ENCODE measurements around the gene MYRIP.

The MYRIP gene

DNA sequence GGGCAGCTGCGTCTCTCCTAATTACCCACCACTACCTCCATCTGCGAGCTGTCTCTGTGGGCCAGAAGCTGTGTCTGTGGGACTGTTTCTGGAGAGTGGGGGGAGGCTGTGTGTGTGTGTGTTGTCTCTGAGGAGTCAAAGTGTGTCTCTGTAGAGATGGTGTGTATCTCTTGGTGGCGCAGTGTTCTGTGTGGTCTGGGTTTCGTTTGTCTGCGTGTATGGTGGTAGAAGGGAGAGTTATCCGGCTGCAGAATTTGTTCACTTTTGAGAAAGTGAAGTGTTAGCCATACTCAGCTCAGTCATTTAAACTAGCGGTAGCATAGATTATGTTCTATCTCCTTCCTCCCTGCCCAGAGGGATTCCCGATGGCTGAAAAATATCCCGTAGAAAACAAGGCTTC lies 2.2 kb downstream of the MYRIP start:
- TF ChIP-seq TAF1 (IDR thresholded peaks at IDR 0.05; ENCODE audit: borderline replicate concordance, insufficient read depth, low read length) (no peak), SIN3A (IDR thresholded peaks at IDR 0.05; ENCODE audit: borderline replicate concordance, insufficient read depth, low read length) (no peak), POLR2AphosphoS5 (IDR thresholded peaks at IDR 0.05; ENCODE audit: low read depth, low read length) (no peak), FOXP2 (optimal IDR thresholded peaks at IDR 0.05; ENCODE audit: borderline replicate concordance, extremely low read depth, extremely low read length, insufficient read depth) (no peak)
- TF ChIP-seq, protein P1, sequence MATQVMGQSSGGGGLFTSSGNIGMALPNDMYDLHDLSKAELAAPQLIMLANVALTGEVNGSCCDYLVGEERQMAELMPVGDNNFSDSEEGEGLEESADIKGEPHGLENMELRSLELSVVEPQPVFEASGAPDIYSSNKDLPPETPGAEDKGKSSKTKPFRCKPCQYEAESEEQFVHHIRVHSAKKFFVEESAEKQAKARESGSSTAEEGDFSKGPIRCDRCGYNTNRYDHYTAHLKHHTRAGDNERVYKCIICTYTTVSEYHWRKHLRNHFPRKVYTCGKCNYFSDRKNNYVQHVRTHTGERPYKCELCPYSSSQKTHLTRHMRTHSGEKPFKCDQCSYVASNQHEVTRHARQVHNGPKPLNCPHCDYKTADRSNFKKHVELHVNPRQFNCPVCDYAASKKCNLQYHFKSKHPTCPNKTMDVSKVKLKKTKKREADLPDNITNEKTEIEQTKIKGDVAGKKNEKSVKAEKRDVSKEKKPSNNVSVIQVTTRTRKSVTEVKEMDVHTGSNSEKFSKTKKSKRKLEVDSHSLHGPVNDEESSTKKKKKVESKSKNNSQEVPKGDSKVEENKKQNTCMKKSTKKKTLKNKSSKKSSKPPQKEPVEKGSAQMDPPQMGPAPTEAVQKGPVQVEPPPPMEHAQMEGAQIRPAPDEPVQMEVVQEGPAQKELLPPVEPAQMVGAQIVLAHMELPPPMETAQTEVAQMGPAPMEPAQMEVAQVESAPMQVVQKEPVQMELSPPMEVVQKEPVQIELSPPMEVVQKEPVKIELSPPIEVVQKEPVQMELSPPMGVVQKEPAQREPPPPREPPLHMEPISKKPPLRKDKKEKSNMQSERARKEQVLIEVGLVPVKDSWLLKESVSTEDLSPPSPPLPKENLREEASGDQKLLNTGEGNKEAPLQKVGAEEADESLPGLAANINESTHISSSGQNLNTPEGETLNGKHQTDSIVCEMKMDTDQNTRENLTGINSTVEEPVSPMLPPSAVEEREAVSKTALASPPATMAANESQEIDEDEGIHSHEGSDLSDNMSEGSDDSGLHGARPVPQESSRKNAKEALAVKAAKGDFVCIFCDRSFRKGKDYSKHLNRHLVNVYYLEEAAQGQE (IDR thresholded peaks at IDR 0.05; ENCODE audit: insufficient read depth in 1 of 2, low read depth in 2 of 2, low read length in 2 of 2), result no peak

DNA sequence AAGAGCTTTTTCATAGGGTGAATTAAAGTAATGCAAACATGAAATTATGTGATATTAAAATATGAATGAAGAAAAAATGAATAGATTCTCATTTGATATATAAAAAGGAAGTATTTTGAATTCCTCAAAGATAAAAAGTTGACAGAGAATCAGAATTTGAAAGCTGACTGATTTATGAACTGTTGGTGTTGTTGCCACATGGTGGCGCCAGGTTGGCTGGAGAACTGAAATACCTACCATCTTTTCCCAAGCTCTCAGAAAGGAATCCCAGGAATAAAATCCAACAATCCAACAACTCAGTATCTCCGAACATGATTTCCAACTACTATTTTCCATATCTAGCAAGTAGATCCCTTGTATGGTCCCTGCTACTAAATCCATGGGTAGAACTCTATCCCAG lies 3.1 kb downstream of the MYRIP start:
- TF ChIP-seq SIN3A (IDR thresholded peaks at IDR 0.05; ENCODE audit: borderline replicate concordance, insufficient read depth, low read length) (no peak), TAF1 (IDR thresholded peaks at IDR 0.05; ENCODE audit: borderline replicate concordance, insufficient read depth, low read length) (no peak), FOXP2 (optimal IDR thresholded peaks at IDR 0.05; ENCODE audit: borderline replicate concordance, extremely low read depth, extremely low read length, insufficient read depth) (no peak), POLR2AphosphoS5 (IDR thresholded peaks at IDR 0.05; ENCODE audit: low read depth, low read length) (no peak)
- TF ChIP-seq, protein P1 (IDR thresholded peaks at IDR 0.05; ENCODE audit: insufficient read depth in 1 of 2, low read depth in 2 of 2, low read length in 2 of 2), result no peak

DNA sequence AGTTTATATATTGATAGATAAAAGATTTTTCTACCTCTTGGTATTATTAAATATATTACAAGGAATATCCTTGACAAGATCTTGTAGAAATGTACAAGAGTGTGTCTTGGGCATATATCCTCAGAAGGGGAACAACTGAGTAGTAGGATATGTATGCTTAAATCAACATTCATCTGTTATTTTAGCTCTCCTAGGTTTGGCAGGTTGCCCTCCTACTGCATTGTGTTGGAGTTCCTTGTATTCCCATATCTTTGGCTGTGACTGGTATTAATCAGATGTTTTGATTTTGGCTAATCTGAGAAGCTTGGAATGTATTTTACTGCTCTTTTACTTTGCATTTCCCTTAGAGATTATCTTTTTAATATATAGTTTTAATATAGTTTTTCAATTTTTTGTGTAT lies 4.6 kb downstream of the MYRIP start:
- no peak for TF ChIP-seq FOXP2 (optimal IDR thresholded peaks at IDR 0.05; ENCODE audit: borderline replicate concordance, extremely low read depth, extremely low read length, insufficient read depth)
- TF ChIP-seq, protein P1 (IDR thresholded peaks at IDR 0.05; ENCODE audit: insufficient read depth in 1 of 2, low read depth in 2 of 2, low read length in 2 of 2), result no peak
- TF ChIP-seq POLR2AphosphoS5 (IDR thresholded peaks at IDR 0.05; ENCODE audit: low read depth, low read length), result no peak
- TF ChIP-seq TAF1 (IDR thresholded peaks at IDR 0.05; ENCODE audit: borderline replicate concordance, insufficient read depth, low read length), result no peak
- TF ChIP-seq SIN3A (IDR thresholded peaks at IDR 0.05; ENCODE audit: borderline replicate concordance, insufficient read depth, low read length), result no peak

DNA sequence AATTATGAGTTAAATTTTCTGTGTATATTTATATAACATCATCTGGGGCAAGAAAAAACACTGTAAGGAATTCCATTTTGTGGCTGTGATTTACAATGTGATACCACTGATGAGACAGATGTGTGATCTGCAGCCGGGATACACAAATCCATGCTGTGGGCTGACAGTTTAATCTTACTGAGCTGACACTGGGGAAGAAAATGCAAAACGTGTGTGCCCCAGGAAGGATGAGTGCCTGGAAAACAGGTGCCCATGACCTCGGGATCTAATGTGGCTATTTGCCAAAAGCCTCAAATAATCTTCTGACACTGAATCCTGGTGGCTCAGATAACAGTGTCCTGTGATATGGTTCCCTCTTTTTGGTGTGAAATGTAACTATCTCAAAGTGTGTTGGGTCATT lies 10.5 kb downstream of the MYRIP start:
- TF ChIP-seq SIN3A (IDR thresholded peaks at IDR 0.05; ENCODE audit: borderline replicate concordance, insufficient read depth, low read length) (no peak), TAF1 (IDR thresholded peaks at IDR 0.05; ENCODE audit: borderline replicate concordance, insufficient read depth, low read length) (no peak), POLR2AphosphoS5 (IDR thresholded peaks at IDR 0.05; ENCODE audit: low read depth, low read length) (no peak), FOXP2 (optimal IDR thresholded peaks at IDR 0.05; ENCODE audit: borderline replicate concordance, extremely low read depth, extremely low read length, insufficient read depth) (no peak)
- TF ChIP-seq, protein P1 (IDR thresholded peaks at IDR 0.05; ENCODE audit: insufficient read depth in 1 of 2, low read depth in 2 of 2, low read length in 2 of 2), result no peak

DNA sequence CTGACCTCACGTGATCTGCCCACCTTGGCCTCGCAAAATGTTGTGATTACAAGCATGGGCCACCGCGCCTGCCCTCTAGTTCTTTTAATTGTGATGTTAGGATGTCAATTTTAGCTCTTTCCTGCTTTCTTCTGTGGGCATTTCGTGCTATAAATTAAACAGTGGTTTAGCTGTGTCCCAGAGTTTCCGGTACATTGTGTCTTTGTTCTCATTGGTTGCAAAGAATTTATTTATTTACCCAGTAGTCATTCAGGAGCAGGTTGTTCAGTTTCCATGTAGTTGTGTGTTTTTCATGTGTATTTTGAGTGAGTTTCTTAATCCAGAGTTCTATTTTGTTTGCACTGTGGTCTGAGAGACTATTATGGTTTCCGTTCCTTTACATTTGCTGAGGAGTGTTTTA lies 30.1 kb downstream of the MYRIP start:
- TF ChIP-seq, protein P1 (IDR thresholded peaks at IDR 0.05; ENCODE audit: insufficient read depth in 1 of 2, low read depth in 2 of 2, low read length in 2 of 2), result no peak
- TF ChIP-seq FOXP2 (optimal IDR thresholded peaks at IDR 0.05; ENCODE audit: borderline replicate concordance, extremely low read depth, extremely low read length, insufficient read depth), result no peak
- TF ChIP-seq POLR2AphosphoS5 (IDR thresholded peaks at IDR 0.05; ENCODE audit: low read depth, low read length), result no peak
- TF ChIP-seq SIN3A (IDR thresholded peaks at IDR 0.05; ENCODE audit: borderline replicate concordance, insufficient read depth, low read length), result no peak
- TF ChIP-seq TAF1 (IDR thresholded peaks at IDR 0.05; ENCODE audit: borderline replicate concordance, insufficient read depth, low read length), result no peak

Data from PFSK-1 (cell line).